Testis (tissue), 3 donors: ENCODE results near the gene ARMS2. TPM values are rescaled to one million over a fixed set of nuclear protein-coding genes. Genes with fewer than 3 reads are reported as not detected.

ENCODE experiments used
- DNase-seq: peaks from one replicate; pipeline ENCODE4 v3.0.0-alpha.2; 2019
- H3K27ac ChIP-seq, 2 donors: fragments of 200-600 bp; sonication (generic); one replicate each; pipeline ENCODE4 v1.5.1; 2019
- H3K27me3 ChIP-seq: fragments of 200-600 bp; sonication (generic); one replicate; pipeline ENCODE4 v1.5.1; 2019
- H3K36me3 ChIP-seq: fragments of 200-600 bp; sonication (generic); one replicate; pipeline ENCODE4 v1.5.1; 2017; ENCODE audit warnings: low read depth; ENCODE audit errors: missing control alignments
- H3K4me1 ChIP-seq: fragments of 200-600 bp; sonication (generic); one replicate; pipeline ENCODE4 v1.5.1; 2019
- H3K4me3 ChIP-seq, 2 donors: fragments of 200-600 bp; sonication (generic); one replicate each; pipeline ENCODE4 v1.5.1; 2017 to 2019
- H3K9me3 ChIP-seq: fragments of 200-600 bp; sonication (generic); one replicate; pipeline ENCODE4 v1.5.1; 2017
- CTCF ChIP-seq, 3 experiments: fragments of 450-650 bp in 2 of 3; fragments of 200-600 bp in 1 of 3; sonication (generic) in 1 of 3; IDR thresholded peaks; one replicate each; pipeline ENCODE4 v1.5.1; 2016 to 2019; ENCODE audit warnings: antibody characterized with exemption in 3 of 3, mild to moderate bottlenecking in 2 of 3, moderate library complexity in 1 of 3
- POLR2A ChIP-seq: fragments of 450-650 bp; IDR thresholded peaks from one replicate; pipeline ENCODE4 v1.6.1; 2017; ENCODE audit warnings: antibody characterized with exemption, mild to moderate bottlenecking, moderate library complexity
- WGBS, 2 donors: methylation state at CpG; one replicate each; pipeline ENCODE4 v1.1.5; 2018; 5-methylcytosine and 5-hydroxymethylcytosine counted together
- intact Hi-C: fragments of 100-400 bp; cut with DNase I; formaldehyde crosslinking; loops from one replicate; pipeline ENCODE4 v1.15.1; 2023; ENCODE audit warnings: low total_unique reads
- polyA plus RNA-seq: library from polyadenylated mRNA; stranded (reverse); fragments of 350-450 nt; fragmentation: Illumina TruSeq; extraction: RNeasy Lipid Tissue Mini Kit (QIAGEN cat#74804); gene quantifications from one replicate; pipeline ENCODE4 v1.2.3, GENCODE V29; 2014; ENCODE audit warnings: low read depth, low replicate concordance; ENCODE audit not compliant: insufficient read depth
- total RNA-seq, 2 donors: library from RNA; depleted of rRNA; stranded (reverse); fragments of >200 nt; gene quantifications; one replicate each; pipeline ENCODE4 v1.2.3, GENCODE V29; 2016

ARMS2 gene
- total and polyA plus RNA-seq, 3 donors from 2014 or later = 1.4 to 2.3 TPM; not detected in 1

DNA sequence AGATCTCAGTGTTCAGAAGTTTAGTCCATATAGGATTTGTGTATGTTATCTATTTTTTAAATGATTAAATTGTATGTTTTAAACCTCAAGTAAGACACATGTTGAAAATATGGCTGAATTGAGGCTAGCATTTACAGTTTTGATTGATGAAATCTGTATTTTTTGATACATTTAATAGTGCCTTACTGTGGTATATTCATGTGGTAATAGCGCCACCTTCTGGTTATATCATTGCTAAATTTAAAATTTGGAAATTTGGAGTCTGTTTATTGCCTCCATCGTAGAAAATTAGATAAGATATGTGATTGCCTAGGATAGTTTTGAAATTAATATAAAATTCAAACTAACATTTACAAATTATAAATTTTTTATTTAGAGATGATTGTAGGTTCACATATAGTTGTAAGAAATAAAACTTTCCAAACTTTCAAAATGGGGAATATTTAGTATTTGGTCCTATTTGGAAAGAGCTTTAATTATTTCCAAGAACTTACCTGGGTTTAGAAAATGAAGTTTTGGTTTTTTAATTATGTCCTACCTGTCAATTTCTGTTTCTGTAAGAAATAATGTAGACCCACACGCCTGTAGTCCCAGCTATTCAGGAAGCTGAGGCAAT lies 19.1 kb upstream of the ARMS2 start:
- Histone ChIP-seq H3K36me3 (no peaks in the 10 kb centered on the region), H3K9me3 (no peaks in the 10 kb centered on the region), H3K4me1 (no peaks in the 10 kb centered on the region), H3K4me3 (no peak overlapping the region), H3K27me3 (no peaks in the 10 kb centered on the region), H3K27ac (no peak overlapping the region)
- DNase-seq = no peak
- intact Hi-C loops = loop anchor here (5.0 to 10.0 kb wide), 2 partner anchors 91 to 138 kb away; no protein-coding TSS in a partner anchor
- WGBS, 2 donors = 47 to 56% methylated on average over 3 of the region's 3 CpGs
- TF ChIP-seq POLR2A = no peak
- peak; percentile 47 to 82 (median 62) for TF ChIP-seq CTCF (IDR thresholded peaks at IDR 0.05)

- H3K4me1 ChIP-seq = no peaks in the 10 kb centered on the region
- no peaks in the 10 kb centered on the region for H3K27me3 ChIP-seq
- no peak overlapping the region for H3K4me3 ChIP-seq
- no peaks in the 10 kb centered on the region for H3K9me3 ChIP-seq
- no peak overlapping the region for H3K27ac ChIP-seq
- WGBS, 2 donors = 67 to 84% methylated on average over 7 of the region's 7 CpGs
- intact Hi-C loops = no loop called here
- DNase-seq = no peak
- no peaks in the 10 kb centered on the region for H3K36me3 ChIP-seq
- TF ChIP-seq POLR2A (no peak), CTCF (IDR thresholded peaks at IDR 0.05) (no peak)
Measured at GRCh38 chr10:122441961-122442360, 12.5 kb upstream of the ARMS2 start.

- Histone ChIP-seq H3K4me3 (no peak overlapping the region), H3K27me3 (no peaks in the 10 kb centered on the region), H3K27ac (no peak overlapping the region), H3K4me1 (no peaks in the 10 kb centered on the region), H3K36me3 (no peaks in the 10 kb centered on the region), H3K9me3 (no peaks in the 10 kb centered on the region)
- no peak for DNase-seq
- intact Hi-C loops = no loop called here
- no peak for TF ChIP-seq CTCF (IDR thresholded peaks at IDR 0.05)
- no peak for TF ChIP-seq POLR2A
- WGBS, 2 donors = 80 to 92% methylated on average over 1 of the region's 1 CpG
Measured at GRCh38 chr10:122445469-122445868, 9.0 kb upstream of the ARMS2 start.

GRCh38 chr10:122445904-122446303 lies 8.5 kb upstream of the ARMS2 start:
- Histone ChIP-seq H3K4me1 (no peaks in the 10 kb centered on the region), H3K36me3 (no peaks in the 10 kb centered on the region), H3K27ac (no peak overlapping the region), H3K27me3 (no peaks in the 10 kb centered on the region), H3K4me3 (no peak overlapping the region), H3K9me3 (no peaks in the 10 kb centered on the region)
- no peak for DNase-seq
- intact Hi-C loops = no loop called here
- TF ChIP-seq POLR2A (no peak), CTCF (IDR thresholded peaks at IDR 0.05) (no peak)
